NCI-H1436 (cell line): ENCODE measurements around the gene EHMT1.
"Not testable (repeated sequence)": the region's sequence is repeated elsewhere in the genome, so short reads cannot be mapped to it uniquely, and the experiment has no call there.

Experiments
- DNase-seq: peaks from one replicate; lab custom pipeline; 2025; lab: John Stamatoyannopoulos, UW

Gene EHMT1

DNA sequence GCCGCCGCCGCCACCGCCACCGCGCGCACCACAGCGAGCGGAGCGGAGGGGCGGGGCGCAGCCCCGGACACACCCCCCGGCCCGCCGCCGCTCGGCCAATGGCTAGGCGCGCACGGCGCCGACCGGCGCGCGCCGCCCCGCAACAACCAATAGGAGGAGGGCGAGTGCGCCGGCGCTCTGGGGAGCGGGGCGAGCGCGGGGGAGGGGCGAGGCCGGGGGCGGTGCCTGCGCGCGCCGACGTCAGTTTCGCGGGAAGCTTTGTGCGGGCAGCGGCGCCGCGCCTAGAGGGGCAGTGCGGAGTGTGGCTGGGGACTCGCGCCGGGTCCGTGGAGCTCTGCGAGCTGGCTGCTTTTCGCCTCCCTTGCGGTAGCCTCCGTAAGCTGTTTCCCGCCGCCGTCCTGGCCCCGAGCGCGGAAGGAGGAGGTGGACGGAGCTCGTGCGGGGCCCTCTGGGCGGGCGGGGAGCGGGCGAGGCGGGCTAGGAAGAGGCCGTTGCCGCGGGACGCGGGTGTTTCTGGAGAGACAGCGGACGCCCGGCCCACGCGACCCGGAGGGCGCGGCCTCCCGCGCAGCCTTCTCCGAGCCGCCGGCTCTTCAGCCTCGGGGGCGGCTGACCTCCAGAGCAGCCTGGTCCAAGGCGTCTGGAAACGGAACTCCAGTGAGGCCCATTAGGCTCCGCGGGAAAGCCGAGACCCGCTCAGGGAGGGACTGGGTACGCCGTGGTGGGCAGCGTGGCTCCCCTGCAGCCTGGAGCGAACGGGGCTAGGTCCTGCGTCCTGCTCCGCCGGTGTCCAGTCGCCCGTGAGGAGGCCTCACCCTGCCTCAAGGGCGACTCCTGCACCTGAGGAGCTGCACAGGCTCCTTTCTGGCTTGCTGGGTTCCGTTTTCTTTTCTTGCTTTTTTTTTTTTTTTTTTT lies 28.1 kb upstream of the EHMT1 start, which contains the start of gene ZMYND19:
TSS of gene ZMYND19 (minus strand) at position 44 of the 915 bp plus-strand sequence. CDS start 249 bp downstream, outside the sequence.
- DNase-seq: peak; percentile 85

- no peak for DNase-seq
Measured at GRCh38 chr9:137592767-137593166, 26.0 kb upstream of the EHMT1 start.

- peak; percentile 32 for DNase-seq
Measured at GRCh38 chr9:137593176-137593575, 25.6 kb upstream of the EHMT1 start.

DNA sequence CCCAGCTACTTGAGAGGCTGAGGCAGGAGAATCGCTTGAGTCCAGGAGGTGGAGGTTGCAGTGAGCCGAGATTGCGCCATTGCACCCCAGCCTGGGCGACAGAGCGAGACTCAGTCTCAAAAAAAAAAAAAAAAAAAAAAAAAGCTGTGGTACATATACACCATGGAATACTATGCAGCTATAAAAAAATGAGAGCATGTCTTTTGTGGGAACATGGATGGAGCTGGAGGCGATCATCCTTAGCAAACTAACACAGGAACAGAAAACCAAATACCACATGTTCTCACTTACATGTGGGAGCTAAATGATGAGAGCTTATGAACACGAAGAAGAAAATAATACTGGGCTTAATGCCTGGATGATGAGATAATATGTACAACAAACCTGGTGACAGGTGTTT lies 22.2 kb upstream of the EHMT1 start:
- DNase-seq: not testable (repeated sequence)

DNA sequence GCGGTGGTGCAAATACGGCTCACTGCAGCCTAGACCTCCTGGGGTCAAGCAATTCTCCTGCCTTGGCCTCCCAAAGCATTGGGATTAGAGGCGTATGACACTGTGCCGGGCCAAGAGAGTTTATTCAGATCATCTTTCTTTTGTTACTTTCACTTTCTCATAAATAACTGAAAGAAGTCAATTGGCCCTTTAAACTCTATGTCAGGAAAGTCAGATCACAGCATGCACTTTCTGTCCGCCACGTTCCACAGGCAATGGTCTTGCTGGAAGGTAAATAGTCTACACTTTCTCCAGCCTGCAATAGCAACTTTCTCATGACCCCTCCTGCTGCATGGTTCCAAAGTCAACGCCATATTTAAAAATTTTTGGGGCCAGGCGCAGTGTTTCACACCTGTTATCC lies 19.9 kb upstream of the EHMT1 start:
- DNase-seq: no peak

DNA sequence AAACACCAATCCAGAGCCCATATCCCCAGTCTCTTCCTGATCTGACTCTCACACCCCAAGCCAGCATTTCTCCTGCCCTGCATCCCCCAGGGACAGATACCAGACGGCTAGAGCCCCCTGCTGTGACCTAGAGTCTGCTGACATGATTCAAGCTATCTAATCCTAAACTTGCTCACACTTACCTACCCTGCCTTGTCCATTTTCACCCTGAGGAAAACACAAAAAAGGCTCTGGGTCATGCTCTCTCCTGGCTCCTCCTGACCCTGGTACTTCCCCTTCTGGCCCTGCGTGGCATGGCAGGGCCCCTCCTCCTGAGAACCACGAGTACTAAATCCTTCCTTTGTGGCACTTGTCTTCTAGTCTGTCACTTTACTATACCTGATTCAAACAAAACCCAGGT lies 16.1 kb upstream of the EHMT1 start:
- DNase-seq: no peak

GRCh38 chr9:137603879-137604278 lies 14.9 kb upstream of the EHMT1 start:
- DNase-seq: no peak

DNA sequence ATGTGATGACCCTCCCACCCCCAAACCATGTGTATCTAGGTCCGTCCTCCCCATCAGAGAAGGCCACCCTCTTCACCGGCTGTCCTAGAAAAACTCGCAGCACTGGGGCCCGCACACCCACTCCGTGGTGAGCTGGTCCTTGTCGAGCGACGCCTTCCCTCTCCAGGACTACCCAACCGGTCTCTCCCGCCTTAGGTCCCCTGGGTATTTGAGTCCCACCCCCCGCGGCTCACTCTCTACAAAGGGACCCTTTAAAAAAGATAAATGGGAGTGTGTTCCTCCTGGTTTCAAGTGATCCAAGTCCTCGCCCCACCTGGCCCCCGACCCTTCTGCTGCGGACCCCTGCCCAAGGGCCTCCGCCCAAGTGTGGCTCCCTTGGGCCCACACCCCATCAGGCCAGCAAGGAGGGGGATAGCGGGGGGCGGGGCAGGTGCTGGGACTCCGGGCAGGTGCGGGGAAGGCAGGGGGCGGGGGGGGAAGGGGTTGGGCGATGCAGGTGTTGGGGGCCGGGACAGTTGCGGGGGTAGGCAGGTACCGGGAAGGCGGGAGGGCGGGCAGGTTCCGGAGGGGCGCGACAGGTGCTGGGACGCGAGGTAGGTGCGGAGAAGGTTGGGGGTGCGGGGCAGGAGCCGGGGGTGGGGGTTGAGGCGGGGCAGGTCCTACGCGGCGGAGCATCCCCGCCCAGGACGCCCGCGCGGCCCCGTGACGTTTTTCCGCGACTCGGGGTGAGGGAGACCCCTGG lies 14.3 kb upstream of the EHMT1 start:
- peak; percentile 50 for DNase-seq

DNA sequence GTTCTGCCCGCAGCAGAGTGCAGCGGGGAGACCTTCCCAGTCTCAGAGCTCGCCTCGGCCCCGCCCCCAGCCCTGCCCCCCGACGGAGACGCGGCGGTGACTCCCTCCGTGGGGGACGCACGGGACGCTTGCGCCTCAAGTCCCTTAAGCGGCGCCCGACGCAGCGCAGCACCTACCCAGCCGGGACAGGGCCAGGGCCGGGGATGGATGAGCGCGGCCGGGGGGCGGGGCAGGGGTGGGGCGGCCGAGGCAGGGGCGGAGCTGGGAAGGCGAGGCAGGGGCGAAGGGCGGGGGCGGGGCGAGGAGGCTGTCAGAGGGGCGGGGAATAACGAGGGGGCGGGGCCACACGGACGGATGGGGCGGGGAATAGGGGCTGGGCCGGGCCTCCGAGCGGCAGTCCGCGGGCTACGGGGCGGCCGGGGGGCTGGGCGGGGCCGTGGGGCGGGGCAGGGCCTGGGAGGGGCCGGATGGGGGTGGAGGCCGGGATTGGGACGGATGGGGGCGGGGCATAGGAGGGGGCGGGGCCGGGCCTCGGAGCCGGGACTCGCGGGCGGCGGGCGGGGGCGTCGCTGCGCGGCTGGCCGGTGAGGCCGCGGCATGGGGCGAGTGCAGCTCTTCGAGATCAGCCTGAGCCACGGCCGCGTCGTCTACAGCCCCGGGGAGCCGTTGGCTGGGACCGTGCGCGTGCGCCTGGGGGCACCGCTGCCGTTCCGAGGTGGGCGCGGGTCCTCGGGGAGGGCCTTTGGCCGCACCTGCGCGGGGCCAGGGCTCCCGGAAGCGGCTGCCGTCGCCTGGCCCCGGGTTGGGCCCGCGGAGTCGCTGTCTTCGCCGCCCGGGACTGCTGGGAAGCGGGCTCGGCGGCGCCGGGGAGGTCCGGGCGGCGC lies 13.4 kb upstream of the EHMT1 start, which contains the start of gene ARRDC1:
TSS of gene ARRDC1 (plus strand) at position 566 of the 884 bp plus-strand sequence. CDS start at position 598, 32 bp downstream.
- DNase-seq: peak; percentile 91

- DNase-seq: no peak
Measured at GRCh38 chr9:137606005-137606621, 12.7 kb upstream of the EHMT1 start.

DNA sequence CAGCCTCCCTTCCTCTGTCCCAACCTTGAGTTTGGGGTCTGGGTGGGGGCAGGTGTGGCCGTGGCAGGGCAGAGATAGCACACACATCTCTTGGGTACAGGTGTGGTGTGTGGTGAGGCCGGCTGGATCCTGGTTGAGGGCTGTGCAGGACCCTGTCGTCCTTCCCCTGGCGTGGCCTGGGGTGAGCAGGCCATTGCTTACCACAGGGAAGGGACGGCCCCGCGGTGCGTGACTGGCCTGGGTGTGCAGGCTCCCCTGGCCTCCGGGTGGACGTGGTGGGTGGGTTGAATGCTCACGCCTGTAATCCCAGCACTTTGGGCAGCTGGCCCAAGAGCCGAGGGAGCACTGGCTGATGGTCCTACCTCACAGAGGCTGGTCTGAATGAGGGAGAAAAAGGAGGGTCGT lies 12.1 kb upstream of the EHMT1 start:
- no peak for DNase-seq

DNA sequence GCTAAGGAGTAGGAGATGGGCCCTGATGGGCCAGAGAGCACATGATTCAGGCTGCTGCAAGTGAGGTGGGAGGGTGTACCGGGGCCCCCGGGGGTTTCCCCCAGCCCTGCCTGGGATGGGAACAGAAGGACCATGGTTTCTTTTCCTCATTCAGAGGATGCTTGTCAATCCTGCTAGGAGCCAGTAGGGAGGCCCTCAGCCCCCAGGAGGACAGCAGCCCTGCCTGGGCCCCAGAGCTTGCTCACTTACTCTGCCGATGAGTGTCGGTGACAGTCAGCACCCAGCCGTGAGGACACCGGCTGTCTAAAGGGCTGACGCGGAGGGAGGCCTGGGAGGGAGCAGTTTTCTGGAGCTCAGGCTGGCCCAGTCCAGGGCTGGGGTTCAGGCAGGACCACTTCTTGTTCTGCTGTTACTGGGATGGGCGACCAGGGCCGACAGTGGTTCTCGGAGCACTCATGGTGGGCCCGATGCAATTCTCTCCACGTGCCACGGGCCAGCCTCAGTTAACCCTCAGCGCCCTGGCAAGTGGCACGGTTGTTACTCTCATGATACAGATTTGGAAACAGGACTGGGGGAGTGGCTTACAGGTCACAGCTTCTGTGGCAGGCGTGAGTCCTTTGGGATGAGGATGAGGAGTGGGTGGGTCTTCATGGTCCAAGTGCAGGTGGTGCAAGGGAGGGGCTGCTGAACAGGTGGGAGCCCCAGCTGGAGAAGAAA lies 11.5 kb upstream of the EHMT1 start:
- DNase-seq: no peak

DNA sequence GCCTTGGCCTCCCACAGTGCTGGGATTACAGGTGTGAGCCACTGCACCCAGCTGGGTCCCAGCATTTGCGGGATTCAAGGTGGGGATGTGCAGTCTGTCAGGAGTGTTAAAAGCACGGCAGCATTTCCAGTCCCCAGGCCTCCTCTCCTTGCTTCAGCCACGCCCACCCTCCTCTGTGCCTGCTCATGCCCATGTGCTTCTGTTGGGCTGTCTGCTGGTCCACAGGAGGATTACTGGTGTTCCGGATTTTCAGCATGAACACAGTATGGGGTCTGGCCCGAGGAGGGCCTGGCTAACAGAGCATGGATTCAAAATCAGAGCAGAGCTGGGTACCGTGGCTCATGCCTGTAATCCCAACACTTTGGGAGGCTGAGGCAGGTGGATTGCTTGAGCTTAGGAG lies 7.9 kb upstream of the EHMT1 start:
- DNase-seq: no peak

DNA sequence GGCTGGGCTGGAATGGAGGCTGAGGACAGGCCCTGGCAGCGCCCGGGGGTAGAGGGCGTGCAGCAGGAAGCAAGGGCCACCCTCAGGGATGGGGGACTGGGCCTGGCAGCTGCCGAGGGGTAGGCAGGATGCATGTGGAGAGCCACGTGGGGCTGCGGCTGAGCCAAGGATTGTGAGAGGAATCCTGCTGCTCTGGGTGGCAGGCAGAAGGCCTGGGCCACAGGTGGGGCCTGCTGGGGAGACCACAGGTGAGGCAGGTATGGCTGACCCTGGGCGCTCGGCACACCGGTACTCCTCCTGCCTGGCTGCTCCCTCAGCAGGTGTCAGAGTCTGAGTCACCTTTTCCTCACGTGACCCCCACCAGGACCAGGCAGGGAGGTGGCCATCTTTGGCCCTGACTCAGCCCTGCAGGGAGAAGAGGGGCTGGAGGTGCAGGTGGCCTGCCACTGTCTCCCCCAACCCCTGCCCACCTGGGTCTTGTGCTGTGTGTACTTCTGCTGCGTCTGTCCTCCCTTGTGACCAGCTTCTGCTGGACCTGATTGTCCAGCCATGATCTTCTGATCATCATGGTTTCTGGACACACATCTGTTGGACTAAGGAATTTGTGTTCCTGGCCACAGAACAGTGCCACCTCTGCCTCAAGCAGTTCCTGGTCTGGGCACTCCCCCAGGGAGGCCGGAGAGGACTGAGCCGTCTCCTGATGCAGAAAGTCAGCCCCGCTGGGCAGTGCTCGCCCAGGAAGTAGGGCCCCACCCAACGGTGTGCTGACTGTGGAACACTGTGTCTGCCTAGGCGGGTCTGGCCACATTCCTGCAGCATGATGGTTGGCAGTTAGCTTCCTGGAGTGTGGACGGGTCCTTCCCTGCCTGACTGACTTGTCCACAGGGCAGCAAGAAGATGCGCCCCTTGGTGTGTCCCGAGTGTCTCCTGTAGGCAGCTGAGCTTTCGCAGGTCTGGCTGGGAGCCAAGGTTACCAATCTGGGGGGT lies 6.9 kb upstream of the EHMT1 start:
- DNase-seq: no peak

DNA sequence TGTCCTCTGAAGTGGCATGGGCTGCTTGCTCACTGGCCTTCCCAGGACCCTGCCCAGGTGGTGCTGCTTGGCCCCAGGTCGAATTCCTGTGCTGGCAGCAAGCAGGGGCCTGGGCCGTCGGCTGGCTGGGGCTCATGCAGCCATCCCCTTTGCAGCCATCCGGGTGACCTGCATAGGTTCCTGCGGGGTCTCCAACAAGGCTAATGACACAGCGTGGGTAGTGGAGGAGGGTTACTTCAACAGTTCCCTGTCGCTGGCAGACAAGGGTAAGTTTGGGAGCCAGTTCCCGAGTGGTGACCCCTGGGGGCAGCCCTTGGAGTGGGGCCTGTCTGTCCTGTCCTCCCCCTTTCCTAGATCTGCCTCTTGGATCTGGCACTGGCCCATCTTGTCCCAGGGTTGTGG lies 6.1 kb upstream of the EHMT1 start:
- DNase-seq: no peak

- DNase-seq: no peak
Measured at GRCh38 chr9:137613259-137613658, 5.5 kb upstream of the EHMT1 start.

GRCh38 chr9:137613738-137614523 lies 4.9 kb upstream of the EHMT1 start:
- DNase-seq: no peak

DNA sequence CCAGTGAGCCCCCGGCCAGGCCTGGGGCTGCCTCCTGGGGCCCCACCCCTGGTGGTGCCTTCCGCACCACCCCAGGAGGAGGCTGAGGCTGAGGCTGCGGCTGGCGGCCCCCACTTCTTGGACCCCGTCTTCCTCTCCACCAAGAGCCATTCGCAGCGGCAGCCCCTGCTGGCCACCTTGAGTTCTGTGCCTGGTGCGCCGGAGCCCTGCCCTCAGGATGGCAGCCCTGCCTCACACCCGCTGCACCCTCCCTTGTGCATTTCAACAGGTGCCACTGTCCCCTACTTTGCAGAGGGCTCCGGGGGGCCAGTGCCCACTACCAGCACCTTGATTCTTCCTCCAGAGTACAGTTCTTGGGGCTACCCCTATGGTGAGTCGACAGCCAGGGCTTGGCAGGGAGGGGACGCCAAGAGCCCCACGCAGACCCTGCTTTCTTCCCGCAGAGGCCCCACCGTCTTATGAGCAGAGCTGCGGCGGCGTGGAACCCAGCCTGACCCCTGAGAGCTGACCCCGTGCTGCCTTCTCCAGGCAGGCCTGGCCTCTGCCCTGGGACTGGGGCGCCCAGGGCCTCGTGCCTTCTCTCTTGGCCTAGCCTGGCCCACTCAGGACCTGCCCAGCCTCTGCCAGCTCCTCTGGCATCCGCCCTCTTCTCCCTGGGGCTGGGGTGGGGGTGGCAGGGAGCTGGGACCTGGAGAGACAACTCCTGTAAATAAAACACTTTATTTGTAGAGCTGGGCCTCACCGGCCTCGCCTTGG lies 4.0 kb upstream of the EHMT1 start:
- no peak for DNase-seq
